Amygdala (tissue), 56 donors: ENCODE results near the gene SRD5A1.

Experiments
- DNase-seq, 56 donors: peaks; one replicate each; lab custom pipeline; 2025; lab: John Stamatoyannopoulos, UW

SRD5A1 gene

DNA sequence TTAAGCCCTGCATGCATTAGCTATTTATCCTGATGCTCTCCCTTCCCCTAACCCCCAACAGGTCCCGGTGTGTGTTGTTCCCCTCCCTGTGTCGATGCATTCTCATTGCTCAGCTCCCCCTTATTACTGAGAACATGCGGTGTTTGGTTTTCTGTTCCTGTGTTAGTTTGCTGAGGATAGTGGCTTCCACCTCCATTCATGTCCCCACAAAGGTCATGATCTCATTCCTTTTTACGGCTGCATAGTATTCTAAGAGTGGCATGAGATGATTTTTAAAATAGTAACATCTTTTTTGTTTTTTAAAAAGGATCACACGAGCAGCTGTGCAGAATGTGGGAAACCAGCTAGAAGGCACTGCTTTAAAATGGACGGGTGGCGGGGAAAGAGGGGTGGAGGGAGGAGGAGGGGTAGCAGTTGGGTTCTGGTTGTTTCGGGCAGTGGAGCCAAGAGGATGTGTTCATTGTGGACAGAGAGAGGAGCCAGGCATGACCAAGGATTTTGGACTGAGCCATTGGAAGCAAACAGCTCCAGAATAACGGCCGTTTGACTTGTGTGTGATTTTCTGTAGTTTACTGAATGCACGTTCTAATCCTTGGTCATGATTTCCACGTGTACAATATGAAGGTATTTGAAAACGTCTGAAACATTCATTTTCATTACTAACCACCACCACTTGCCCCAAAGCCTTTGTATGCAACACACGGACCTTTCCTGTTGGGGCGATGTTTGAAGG is 78.3 kb downstream of the SRD5A1 start:
- DNase-seq: no peak

DNA sequence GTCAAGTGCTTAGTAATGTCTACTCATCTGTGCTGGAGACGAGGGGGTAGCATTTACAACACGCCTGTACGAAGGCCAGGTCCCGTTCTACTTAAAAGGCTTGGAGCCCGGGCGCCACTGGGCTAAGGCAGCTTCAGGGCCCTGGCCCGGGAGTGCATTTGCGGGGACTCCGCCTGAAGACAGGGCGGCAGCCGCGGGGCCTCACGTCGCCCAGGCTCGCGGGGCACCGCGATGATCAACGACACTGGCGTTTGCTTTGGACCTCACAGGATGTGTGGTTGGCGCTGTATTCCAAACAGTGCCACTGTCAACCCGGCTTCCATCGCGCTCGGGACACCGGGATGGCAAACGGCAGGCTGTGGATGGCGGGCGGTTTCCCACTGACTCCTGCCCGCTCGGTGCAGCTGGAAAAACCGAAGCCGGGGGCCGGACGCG is 78.9 kb downstream of the SRD5A1 start:
- DNase-seq: peak in 24 of 56 donors; percentile 20 to 75 (median 49)

- peak in 55 of 56 donors; percentile 74 to 97 (median 92) for DNase-seq
Observed at GRCh38 chr5:6712577-6713273, 79.5 kb downstream of the SRD5A1 start.

DNA sequence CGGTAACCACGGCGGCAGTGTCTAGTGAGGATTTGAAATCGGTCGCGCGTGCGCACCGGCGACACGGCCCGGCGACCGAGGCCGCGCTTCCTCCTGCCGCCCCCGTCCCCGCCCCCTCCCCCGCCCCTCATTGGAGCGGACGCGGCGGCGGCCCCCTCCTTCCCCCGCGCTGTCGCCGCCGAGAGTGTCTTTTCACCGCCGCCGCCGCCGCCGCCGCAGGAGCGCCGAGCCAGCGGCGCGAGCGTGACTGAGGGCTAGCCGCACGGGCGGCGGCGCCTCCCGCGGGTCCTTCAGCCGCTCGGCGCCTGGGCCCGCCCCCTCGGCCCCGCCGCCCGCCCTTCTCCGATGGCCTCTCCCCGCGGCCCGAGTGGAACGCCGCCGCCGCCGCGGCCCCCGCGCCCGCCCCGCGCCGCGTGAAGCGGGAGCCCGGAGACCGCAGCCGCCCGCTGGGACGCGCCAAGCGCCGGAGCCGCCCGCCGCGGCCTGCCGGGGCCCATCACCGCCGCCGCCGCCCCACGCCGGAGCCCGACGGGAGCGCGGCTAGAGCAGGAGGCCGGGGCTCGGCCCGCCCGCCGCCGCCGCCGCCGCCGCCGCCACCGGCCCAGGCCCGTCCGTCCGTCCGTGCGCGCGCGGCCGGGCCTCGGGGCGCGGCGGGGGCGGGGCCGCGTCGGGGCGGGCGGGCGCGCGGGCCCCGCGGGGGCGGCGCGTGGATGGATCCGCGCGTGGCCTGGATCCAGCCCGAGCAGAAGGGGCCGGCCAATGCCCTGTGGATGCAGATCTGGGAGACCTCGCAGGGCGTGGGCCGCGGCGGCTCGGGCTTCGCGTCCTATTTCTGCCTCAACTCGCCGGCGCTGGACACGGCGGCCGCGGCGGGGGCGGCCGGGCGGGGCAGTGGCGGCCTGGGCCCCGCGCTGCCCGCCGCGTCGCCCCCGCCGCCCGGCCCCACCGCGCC is 80.3 kb downstream of the SRD5A1 start, which contains the start of gene TENT4A:
TENT4A (plus strand) TSS at position 159 of the 952 bp plus-strand sequence; CDS start at position 711, 552 bp downstream.
- peak in 5 of 56 donors; percentile 15 to 45 (median 42) for DNase-seq

GRCh38 chr5:6714226-6715041 is 81.2 kb downstream of the SRD5A1 start:
- peak in 2 of 56 donors; percentile 38 to 49 for DNase-seq

GRCh38 chr5:6715271-6715670 is 82.0 kb downstream of the SRD5A1 start:
- DNase-seq: no peak

DNA sequence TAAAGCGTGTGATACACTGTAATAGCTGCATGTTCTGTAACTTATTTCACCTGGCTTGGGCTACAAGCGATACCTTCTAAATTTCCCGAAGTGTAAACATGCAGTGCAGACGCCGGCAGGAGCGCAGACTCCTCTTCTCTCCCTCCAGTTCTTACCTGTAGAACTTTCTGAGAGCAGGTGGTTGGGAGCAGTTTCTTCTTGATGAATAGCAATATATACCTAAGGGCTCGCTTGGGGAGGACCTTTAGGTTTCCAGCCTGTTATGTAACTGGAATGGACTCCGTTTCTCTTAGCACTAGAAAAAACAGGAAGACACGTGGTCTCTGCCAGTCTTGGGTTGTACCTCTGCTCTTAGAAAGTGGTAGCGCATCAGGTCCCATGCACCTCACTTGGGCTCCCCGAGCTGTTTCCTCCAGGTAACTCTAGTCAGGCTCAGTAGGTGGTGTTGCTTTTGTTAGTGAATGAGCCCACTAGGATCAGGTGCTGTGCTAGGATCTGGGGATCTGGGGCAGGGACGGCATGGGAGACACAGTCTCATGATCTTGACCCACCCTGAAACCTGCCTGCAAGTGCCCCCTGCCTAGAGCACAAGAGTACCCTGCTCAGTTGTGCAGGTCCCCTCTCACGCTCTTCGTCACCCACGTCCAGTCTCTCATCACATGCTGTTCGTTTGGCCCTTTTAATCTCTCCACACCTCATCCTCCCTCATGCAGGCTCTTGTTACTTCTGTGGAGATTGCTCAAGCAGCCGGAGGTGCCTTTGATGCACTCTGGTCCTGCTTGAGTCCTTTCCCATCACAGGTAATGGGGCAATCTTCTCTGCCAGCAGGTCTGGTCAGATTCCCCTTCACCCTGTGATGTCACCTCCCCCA is 82.8 kb downstream of the SRD5A1 start:
- no peak for DNase-seq

- no peak for DNase-seq
Observed at GRCh38 chr5:6716629-6717149, 83.4 kb downstream of the SRD5A1 start.

GRCh38 chr5:6717247-6717646 is 84.0 kb downstream of the SRD5A1 start:
- no peak for DNase-seq

DNA sequence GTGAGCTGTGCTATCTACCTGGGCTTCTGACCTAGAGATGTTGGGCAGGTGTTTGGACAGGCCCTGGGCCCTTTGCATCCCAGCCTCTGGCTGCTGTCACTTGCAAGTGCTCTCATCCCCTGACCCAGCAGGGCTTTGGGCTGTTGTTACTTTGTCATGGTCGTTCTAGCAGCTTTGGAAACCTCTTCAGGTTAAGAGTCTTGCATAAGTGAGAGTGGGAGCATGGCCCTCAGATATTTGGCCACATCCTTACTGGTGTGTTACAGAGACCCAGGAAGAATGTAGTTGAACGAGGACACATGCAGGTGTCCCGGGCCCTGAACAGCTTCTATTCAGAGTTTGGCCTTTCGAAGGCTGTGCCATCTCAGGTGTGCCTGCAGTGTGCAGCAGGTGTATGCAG is 84.4 kb downstream of the SRD5A1 start:
- no peak for DNase-seq

DNA sequence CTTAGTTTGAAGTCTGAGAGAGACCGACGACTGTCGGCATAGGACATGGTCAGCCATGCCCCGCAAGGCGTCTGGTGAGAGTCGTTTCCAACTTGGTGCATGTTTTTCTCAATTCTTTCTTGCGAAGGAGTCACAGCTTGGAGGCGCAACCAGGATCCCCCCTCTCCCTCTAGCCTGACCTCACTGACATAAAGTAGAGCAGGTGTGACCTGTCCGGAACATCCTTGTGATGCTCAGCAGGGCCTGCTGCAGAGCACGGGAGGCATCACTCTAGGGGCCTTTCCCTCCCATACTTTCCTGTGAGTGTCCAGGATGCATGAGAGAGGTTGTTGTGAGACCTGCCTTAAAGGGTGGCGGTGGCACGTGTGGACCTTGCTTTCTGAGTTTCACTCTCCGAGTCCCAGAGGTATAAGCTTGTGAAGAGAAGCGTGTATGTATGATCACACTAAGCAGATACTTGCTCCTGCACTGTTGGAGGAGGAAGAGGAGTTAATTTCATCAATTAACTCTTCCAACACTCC is 85.0 kb downstream of the SRD5A1 start:
- no peak for DNase-seq

GRCh38 chr5:6718718-6719117 is 85.5 kb downstream of the SRD5A1 start:
- no peak for DNase-seq

DNA sequence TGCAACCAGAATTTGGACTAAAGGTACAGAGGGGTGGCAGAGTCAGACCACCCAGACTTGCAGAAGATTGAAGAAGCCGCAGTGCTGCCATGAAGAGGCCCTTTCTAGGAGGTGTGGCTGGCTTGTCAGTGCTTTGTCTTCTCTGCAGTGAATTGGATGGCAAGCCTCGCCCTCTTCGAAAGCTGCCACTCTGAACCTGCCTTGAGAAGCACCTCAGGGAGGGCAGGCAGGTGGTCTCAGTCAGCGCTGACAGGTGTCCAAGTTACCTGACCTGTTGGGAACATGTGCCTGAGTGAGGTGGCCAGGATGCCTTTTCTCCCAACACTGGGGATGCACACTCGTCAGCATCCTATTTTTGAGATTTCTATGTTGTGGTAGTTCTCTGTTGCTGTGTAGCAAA is 86.2 kb downstream of the SRD5A1 start:
- no peak for DNase-seq

DNA sequence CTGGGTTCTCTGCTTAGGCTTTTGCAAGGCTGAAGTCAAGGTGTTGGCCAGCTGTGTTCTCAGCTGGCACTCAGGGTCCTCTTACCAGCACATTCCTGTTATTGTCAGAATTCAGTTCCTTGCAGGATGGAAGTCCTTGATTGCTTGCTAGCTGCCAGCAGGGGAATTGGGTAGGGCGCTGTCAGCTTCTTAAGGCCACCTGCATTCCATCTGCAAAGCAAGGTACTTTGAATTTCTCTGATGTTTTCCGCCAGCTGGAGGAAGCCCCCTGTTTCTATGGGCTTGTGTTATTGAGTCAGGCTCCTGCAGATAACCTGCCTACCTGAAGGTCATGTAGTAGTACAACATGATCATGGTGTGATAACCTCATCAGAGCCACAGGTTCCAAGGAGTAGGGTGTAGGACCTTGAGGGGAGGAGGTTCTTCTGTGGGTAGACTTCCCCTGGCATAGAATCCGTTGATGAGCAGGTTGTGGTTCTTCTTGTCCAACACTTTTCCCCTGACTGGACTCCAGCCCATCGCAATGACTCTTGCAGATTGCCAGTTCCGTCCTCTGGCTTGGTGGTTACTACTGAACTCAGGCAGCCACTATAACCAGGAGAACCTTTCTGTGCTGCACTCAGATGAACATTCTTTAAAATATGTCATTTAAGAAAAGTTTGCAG is 86.8 kb downstream of the SRD5A1 start:
- no peak for DNase-seq

DNA sequence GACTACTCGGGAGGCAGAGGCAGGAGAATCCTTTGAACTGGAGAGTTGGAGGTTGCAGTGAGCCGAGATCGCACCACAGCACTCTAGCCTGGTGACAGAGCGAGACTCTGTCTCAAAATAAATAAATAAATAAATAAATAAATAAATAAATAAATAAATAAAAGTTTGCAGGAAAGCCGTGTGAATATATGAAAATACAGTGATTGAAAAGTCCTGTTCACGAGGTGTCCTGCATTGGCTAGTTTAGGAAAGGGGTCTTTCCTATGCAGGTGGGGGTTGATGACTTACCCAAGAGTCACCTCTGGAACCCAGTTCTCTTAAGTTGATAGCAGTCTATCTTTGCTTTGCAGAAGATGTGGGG is 87.3 kb downstream of the SRD5A1 start:
- DNase-seq: no peak

DNA sequence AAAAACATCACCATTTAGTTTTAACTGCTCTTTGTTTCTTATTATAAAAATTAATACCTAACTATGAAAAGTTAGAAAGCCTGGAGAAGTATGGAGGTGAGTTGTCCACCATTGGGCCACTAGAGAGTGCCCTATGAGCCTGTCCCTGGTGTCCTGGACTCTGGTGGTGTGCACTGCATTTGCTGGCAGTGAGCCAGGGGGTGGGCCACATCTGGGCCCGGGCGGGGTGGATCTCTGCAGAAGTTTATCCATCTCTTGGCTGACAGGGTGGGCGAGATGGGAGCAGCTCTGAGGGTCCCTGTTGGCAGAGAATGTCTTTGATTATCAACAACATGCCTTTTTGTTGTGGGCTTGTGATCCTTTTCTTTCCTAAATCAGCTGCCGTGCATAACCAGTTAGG is 88.2 kb downstream of the SRD5A1 start:
- peak in 1 of 56 donors; percentile 27 for DNase-seq

GRCh38 chr5:6722015-6722414 is 88.8 kb downstream of the SRD5A1 start:
- no peak for DNase-seq
